Muscle layer of duodenum (tissue), 2 donors: Measurements from ENCODE around the gene CCR9.
"Not testable (repeated sequence)": the region's sequence is repeated elsewhere in the genome, so short reads cannot be mapped to it uniquely, and the experiment has no call there.

Experiments used
- H3K27ac ChIP-seq: one replicate; pipeline ENCODE4 v1.7.0; 2013; ENCODE audit warnings: mild to moderate bottlenecking, low read length
- H3K27me3 ChIP-seq: one replicate; pipeline ENCODE4 v1.7.0; 2013; ENCODE audit warnings: low read depth, mild to moderate bottlenecking, control low read depth, low read length
- H3K36me3 ChIP-seq, 2 donors: one replicate each; pipeline ENCODE4 v1.7.0; 2013; ENCODE audit warnings: low read length in 2 of 2, control low read depth in 1 of 2, mild to moderate bottlenecking in 1 of 2; ENCODE audit not compliant: insufficient read depth in 2 of 2, control insufficient read depth in 1 of 2
- H3K4me1 ChIP-seq, 2 donors: one replicate each; pipeline ENCODE4 v1.7.0; 2013; ENCODE audit warnings: low read length in 2 of 2, mild to moderate bottlenecking in 2 of 2, control low read depth in 1 of 2, moderate library complexity in 1 of 2; ENCODE audit not compliant: insufficient read depth in 2 of 2, control insufficient read depth in 1 of 2
- H3K4me3 ChIP-seq, 2 donors: one replicate each; pipeline ENCODE4 v1.7.0; 2013; ENCODE audit warnings: low read length in 2 of 2, low read depth in 1 of 2, mild to moderate bottlenecking in 1 of 2
- H3K9me3 ChIP-seq, 2 donors: one replicate each; pipeline ENCODE4 v1.7.0; 2013; ENCODE audit warnings: low read length in 2 of 2, control low read depth in 1 of 2, mild to moderate bottlenecking in 1 of 2; ENCODE audit not compliant: control insufficient read depth in 1 of 2
- donor health status: healthy.

CCR9 gene, protein sequence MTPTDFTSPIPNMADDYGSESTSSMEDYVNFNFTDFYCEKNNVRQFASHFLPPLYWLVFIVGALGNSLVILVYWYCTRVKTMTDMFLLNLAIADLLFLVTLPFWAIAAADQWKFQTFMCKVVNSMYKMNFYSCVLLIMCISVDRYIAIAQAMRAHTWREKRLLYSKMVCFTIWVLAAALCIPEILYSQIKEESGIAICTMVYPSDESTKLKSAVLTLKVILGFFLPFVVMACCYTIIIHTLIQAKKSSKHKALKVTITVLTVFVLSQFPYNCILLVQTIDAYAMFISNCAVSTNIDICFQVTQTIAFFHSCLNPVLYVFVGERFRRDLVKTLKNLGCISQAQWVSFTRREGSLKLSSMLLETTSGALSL

DNA sequence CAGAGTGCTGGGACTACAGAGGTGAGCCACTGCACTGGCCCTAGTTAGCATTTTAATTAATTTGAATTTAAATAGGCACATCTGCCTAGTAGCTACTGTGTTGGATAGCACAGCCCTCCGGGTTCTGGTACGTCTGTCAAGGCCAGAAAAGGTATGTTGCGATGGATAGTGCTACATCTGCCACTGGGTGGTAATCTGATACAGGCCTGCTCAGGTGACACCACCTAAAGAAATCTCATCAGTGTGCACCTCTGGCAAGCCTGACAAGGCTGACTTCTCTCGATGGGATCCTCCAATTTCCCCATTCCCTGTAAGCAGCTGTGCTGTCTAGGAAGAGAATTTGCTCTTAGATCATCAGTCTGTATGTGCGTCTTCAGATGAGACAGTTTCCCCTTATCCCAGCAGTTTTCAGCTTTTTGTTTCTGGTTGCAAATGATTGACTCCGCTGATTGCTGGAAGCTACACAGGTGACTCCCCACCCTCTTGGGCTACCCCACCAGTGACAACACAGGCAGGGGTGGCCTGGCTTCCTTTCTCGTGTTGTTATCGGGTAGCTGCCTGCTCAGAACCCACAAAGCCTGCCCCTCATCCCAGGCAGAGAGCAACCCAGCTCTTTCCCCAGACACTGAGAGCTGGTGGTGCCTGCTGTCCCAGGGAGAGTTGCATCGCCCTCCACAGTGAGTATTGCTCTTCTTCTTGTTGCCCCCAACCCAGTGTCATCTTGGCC lies at the start of gene CCR9:
Gene CCR9, plus strand, starts transcription at position 565 of the 727 bp plus-strand sequence. CDS start 8,391 bp downstream, outside the sequence.
- no peak within 1 kb of the TSS for H3K27ac ChIP-seq
- H3K4me1 ChIP-seq, result no peaks in the 10 kb centered on the region
- no peaks in the 10 kb centered on the region for H3K9me3 ChIP-seq
- no peak within 1 kb of the TSS for H3K4me3 ChIP-seq
- H3K27me3 ChIP-seq, result no peaks in the 10 kb centered on the region
- no peaks in the 10 kb centered on the region for H3K36me3 ChIP-seq

DNA sequence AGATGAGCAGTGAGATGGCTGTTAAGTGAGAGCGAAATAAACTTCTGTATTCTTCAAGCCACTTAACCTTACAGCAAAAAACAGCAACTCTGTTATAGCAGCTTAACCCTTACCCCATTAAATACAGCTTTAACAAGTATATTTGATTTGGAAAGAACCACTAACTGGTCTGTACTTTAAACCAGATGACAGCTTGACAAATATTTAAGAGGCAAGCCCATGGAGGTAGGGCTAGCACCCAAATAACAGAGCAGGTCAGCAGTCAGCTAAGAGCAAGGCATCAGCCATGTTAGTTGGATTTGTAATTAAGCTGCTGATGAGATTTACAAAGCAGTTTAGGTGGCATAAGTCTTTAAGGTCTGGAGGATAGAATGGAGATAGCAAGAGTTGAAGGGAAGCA lies 47.9 kb upstream of the CCR9 start:
- H3K27me3 ChIP-seq, result no peaks in the 10 kb centered on the region
- H3K4me1 ChIP-seq, result peaks cover 0 to 8% of the 10 kb centered on the region in 2 donors
- no peaks in the 10 kb centered on the region for H3K9me3 ChIP-seq
- no peak overlapping the region for H3K27ac ChIP-seq
- peaks cover 20 to 30% of the 10 kb centered on the region in 2 donors for H3K36me3 ChIP-seq
- H3K4me3 ChIP-seq, result no peak overlapping the region

DNA sequence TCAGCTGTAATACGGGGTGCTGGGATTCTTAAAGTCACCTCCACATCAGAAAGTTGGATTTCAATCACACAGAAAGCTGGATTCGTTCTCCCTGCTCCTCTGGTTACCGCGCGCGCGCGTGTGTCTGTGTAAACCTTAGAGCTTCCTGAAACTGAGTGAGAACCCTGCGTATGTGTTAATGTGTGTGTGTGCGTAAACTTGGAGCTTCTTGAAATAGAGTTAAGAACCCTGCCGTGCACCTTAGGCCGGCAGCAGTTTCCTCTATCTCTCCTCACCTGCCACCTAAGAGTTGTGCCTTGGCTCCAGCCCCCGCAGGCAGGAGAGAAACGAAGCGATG lies 45.0 kb upstream of the CCR9 start:
- Histone ChIP-seq H3K27me3 (no peaks in the 10 kb centered on the region), H3K4me1 (peaks cover 0 to 8% of the 10 kb centered on the region in 2 donors), H3K9me3 (no peaks in the 10 kb centered on the region), H3K4me3 (peak overlapping the region; percentile 80 to 100), H3K27ac (no peak overlapping the region), H3K36me3 (peaks cover 0 to 8% of the 10 kb centered on the region in 2 donors)

DNA sequence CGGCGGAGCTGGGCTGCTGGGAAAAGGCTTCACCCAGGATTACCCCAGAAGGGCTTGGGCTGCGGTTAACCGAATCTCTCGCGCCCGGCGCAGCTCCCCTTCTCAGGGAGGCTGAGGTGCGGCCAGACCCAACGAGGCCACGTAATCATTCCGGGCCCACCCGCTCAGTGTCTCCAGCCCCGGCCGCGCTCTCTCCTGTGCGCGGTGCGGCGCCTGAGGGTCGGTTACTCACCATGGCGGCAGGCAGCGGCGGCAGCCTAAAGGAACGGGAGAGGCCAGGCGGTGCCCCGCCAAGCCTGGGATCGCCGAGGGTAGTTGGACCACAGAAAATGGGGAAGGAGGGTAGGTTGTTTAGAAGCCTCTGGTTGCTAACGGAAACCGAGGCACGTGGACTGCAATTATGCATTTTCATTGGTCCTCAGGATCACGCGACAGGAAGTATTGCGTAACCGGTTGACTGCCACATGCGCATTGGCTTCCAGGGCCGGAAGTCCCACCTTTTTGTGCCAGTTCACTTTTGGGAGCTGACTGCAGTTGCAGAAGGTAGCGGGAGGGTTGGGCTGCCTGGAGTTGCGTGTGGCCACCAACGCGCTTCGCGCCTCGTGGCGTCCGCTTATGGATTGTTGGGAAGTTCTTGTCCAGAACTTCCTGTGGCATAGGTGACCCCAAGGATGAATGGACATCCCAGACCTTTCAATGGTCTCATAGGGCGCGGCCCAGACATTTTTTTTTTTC lies 44.4 kb upstream of the CCR9 start, which contains the start of gene LZTFL1:
Gene LZTFL1, minus strand, starts transcription at position 363 of the 735 bp plus-strand sequence. Its CDS starts 128 bp downstream, at position 235.
- Histone ChIP-seq H3K9me3 (no peaks in the 10 kb centered on the region), H3K4me1 (peaks cover 0 to 8% of the 10 kb centered on the region in 2 donors), H3K27me3 (no peaks in the 10 kb centered on the region), H3K27ac (no peak within 1 kb of the TSS), H3K4me3 (peak within 1 kb of the TSS; percentile 80 to 100), H3K36me3 (peaks cover 0 to 4% of the 10 kb centered on the region in 2 donors)

DNA sequence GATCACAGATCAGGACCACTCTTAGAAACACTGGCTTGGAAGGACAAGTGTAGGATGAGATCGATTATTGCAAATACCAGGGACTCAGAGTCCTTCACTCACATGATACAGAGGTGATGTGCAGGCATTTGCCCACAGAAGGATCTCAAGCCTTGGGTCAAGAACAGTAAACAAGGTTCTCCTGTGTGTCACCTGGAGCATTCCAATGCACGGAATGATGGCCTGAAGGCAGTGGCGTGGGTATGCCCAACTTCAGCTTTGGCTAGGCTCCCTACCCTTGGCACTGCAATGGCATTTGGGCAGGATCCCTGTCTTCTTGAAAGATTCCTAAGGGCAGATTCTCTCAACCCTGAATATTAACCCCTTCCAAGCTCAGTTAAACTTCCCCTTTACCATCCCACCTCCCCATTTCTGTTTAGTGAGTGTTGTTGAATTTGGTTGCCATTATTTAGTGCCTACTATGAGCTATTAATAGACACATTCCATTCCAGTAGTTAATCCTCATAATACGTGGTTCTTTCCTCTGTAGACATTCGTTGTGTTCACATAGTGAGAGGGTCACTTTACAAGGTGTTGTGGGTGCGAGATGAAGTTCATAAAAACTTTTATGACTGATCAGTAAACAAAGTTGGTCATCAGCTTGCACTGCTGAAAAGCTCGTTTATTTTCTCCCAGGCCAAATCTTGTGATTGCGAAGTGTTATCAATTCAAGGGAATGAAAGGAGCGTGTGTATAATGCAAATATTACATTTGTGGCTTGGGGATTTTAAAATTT lies 43.3 kb upstream of the CCR9 start:
- Histone ChIP-seq H3K36me3 (no peaks in the 10 kb centered on the region), H3K27me3 (no peaks in the 10 kb centered on the region), H3K4me1 (peaks cover 0 to 8% of the 10 kb centered on the region in 2 donors), H3K9me3 (no peaks in the 10 kb centered on the region), H3K4me3 (peak overlapping the region in 1 of 2 donors; percentile 80), H3K27ac (no peak overlapping the region)

DNA sequence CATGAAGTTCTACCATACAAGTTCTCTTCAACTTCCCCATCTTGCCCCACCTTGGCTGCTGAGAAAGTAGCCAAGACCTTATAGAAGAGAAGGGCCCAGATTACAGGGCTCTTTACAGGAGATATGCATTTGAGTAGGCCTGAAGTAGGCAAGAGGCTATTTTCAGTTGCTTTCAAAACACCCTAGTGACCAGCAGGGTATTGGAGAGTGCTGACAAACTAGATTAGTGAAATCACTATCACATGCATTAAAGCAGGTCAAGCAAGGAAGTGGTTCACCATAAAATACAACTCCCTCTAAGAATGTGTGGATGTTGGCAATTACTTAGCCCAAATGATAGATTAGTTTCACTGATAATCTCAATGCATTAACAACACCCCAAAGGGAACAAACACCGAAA lies 41.7 kb upstream of the CCR9 start:
- Histone ChIP-seq H3K36me3 (no peaks in the 10 kb centered on the region), H3K4me3 (no peak overlapping the region), H3K9me3 (no peaks in the 10 kb centered on the region), H3K4me1 (peaks cover 0 to 8% of the 10 kb centered on the region in 2 donors), H3K27ac (no peak overlapping the region), H3K27me3 (no peaks in the 10 kb centered on the region)

DNA sequence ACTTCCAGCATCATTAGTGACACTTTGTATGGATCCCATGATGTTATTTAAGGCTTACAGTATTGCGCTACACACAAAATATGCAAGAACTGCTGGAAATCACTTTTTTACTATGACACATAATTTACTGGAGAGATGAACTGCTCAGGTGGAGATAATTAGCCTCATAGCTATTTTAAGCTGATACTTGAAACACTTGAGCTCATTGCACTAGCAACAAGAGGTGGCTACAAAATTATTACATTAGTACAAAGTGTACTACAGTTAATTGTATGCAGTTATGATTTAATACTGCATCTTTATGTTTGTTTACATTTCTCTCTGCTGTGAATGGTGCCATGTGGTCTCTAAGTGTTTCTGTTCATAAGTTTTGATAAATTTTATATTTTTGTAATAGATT lies 38.0 kb upstream of the CCR9 start:
- no peaks in the 10 kb centered on the region for H3K4me1 ChIP-seq
- no peaks in the 10 kb centered on the region for H3K9me3 ChIP-seq
- no peak overlapping the region for H3K27ac ChIP-seq
- no peak overlapping the region for H3K4me3 ChIP-seq
- no peaks in the 10 kb centered on the region for H3K36me3 ChIP-seq
- no peaks in the 10 kb centered on the region for H3K27me3 ChIP-seq

DNA sequence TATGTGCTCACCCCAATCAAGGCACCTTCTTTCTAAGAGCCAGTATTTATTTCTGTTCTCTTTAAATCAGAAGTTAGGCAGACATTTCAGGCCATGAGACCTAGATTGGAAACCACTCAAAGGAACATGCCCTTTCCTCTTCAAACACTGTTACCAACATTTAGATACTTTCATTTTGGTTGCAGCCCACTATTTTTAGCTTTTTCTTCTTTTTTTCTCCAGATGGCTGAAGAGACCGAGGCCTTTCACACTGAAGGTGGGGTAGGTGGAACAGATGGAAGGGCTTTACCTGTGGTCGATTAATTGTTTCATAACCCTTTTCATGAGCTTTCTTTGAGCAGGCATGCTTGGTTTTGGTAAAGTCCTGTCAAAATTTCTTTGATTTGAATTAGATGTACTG lies 33.5 kb upstream of the CCR9 start:
- Histone ChIP-seq H3K4me3 (no peak overlapping the region), H3K4me1 (no peaks in the 10 kb centered on the region), H3K9me3 (no peaks in the 10 kb centered on the region), H3K36me3 (no peaks in the 10 kb centered on the region), H3K27ac (no peak overlapping the region), H3K27me3 (no peaks in the 10 kb centered on the region)

DNA sequence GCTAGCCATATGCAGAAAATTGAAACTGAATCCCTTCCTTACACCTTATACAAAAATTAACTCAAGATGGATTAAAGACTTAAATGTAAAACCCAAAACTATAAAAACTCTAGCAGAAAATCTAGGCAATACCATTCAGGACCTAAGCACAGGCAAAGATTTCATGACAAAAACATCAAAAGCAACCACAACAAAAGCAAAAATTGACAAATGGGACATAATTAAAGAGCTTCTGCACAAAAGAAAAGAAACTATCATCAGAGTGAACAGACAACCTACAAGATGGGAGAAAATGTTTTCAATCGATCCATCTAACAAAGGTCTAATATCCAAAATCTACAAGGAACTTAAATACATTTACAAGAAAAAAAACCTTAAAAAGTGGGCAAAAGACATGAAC lies 30.0 kb upstream of the CCR9 start:
- not testable (repeated sequence) for H3K4me3 ChIP-seq, H3K27me3 ChIP-seq, H3K9me3 ChIP-seq, H3K36me3 ChIP-seq, H3K4me1 ChIP-seq, H3K27ac ChIP-seq

DNA sequence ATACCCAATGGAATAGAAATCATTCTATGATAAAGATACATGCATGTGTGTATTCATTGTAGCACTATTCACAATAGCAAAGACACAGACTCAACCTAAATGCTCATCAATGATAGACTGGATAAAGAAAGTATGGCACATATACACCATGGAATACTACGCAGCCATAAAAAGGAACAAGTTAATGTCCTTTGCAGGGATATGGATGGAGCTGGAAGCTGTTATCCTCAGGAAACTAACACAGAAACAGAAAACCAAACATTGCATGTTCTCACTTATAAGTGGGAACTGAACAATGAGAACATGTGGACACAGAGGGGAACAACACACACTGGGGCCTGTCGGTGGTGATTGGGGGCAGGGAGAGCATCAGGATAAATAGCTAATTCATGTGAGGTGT lies 29.3 kb upstream of the CCR9 start:
- H3K4me1 ChIP-seq, H3K9me3 ChIP-seq, H3K36me3 ChIP-seq, H3K27ac ChIP-seq, H3K4me3 ChIP-seq, H3K27me3 ChIP-seq: not testable (repeated sequence)
